Trophoblast cell (in vitro differentiated cells and primary cell): ENCODE measurements around the gene SPPL2C.

Source experiments
- DNase-seq, 2 donors: peaks; one replicate each; pipeline ENCODE4 v3.0.0-alpha.2; 2016
- H2AFZ ChIP-seq: 2 replicates; pipeline ENCODE4 v1.6.1; 2013; ENCODE audit warnings: low read length, moderate library complexity, mild to moderate bottlenecking; ENCODE audit not compliant: insufficient read depth, poor library complexity
- H2AK5ac ChIP-seq: 2 replicates; pipeline ENCODE4 v1.6.1; 2013; ENCODE audit warnings: mild to moderate bottlenecking, low read length
- H2BK120ac ChIP-seq: 2 replicates; pipeline ENCODE4 v1.6.1; 2013; ENCODE audit warnings: low read length, mild to moderate bottlenecking, moderate library complexity; ENCODE audit not compliant: insufficient read depth, poor library complexity
- H2BK12ac ChIP-seq: 2 replicates; pipeline ENCODE4 v1.6.1; 2013; ENCODE audit warnings: mild to moderate bottlenecking, low read length, moderate library complexity
- H2BK5ac ChIP-seq: 2 replicates; pipeline ENCODE4 v1.6.1; 2013; ENCODE audit warnings: low read length, low read depth, moderate library complexity, mild to moderate bottlenecking; ENCODE audit not compliant: poor library complexity
- H3K14ac ChIP-seq: 2 replicates; pipeline ENCODE4 v1.6.1; 2013; ENCODE audit warnings: mild to moderate bottlenecking, low read length
- H3K18ac ChIP-seq: 2 replicates; pipeline ENCODE4 v1.6.1; 2013; ENCODE audit warnings: mild to moderate bottlenecking, low read length
- H3K23ac ChIP-seq: 2 replicates; pipeline ENCODE4 v1.6.1; 2013; ENCODE audit warnings: low read length
- H3K27ac ChIP-seq: 2 replicates; pipeline ENCODE4 v1.5.1; 2013; ENCODE audit warnings: low read depth, mild to moderate bottlenecking, inconsistent platforms, low read length, moderate library complexity
- H3K27me3 ChIP-seq: 2 replicates; pipeline ENCODE4 v1.6.1; 2013; ENCODE audit warnings: inconsistent platforms, mild to moderate bottlenecking, low read length, moderate library complexity; ENCODE audit not compliant: insufficient read depth
- H3K36me3 ChIP-seq, 2 experiments: 1 replicate in 1 of 2; 2 replicates in 1 of 2; pipeline ENCODE4 v1.6.1; 2013; ENCODE audit warnings: low read length in 2 of 2, mild to moderate bottlenecking in 2 of 2, moderate library complexity in 1 of 2; ENCODE audit not compliant: insufficient read depth in 2 of 2, control insufficient read depth in 1 of 2
- H3K4ac ChIP-seq: 2 replicates; pipeline ENCODE4 v1.6.1; 2013; ENCODE audit warnings: low read depth, mild to moderate bottlenecking, low read length, moderate library complexity
- H3K4me1 ChIP-seq, 2 experiments: 1 replicate in 1 of 2; 2 replicates in 1 of 2; pipeline ENCODE4 v1.6.1; 2013; ENCODE audit warnings: low read length in 2 of 2, mild to moderate bottlenecking in 2 of 2, moderate library complexity in 1 of 2; ENCODE audit not compliant: insufficient read depth in 2 of 2, control insufficient read depth in 1 of 2
- H3K4me2 ChIP-seq: 2 replicates; pipeline ENCODE4 v1.6.1; 2013; ENCODE audit warnings: inconsistent platforms, mild to moderate bottlenecking, low read length, moderate library complexity
- H3K4me3 ChIP-seq: 2 replicates; pipeline ENCODE4 v1.5.1; 2013; ENCODE audit warnings: mild to moderate bottlenecking, low read depth, low read length, inconsistent platforms
- H3K79me1 ChIP-seq: one replicate; pipeline ENCODE4 v1.6.1; 2013; ENCODE audit warnings: low read length
- H3K79me2 ChIP-seq: 2 replicates; pipeline ENCODE4 v1.6.1; 2013; ENCODE audit warnings: low read length, mild to moderate bottlenecking; ENCODE audit not compliant: control insufficient read depth, insufficient read depth, poor library complexity
- H3K9ac ChIP-seq: 2 replicates; pipeline ENCODE4 v1.6.1; 2013; ENCODE audit warnings: mild to moderate bottlenecking, low read length
- H3K9me3 ChIP-seq: 2 replicates; pipeline ENCODE4 v1.6.1; 2013; ENCODE audit warnings: low read depth, mild to moderate bottlenecking, control low read depth, inconsistent platforms, low read length; ENCODE audit not compliant: insufficient read depth
- H4K12ac ChIP-seq: 2 replicates; pipeline ENCODE4 v1.6.1; 2013; ENCODE audit warnings: low read depth, mild to moderate bottlenecking, low read length, moderate library complexity
- H4K8ac ChIP-seq: 2 replicates; pipeline ENCODE4 v1.6.1; 2013; ENCODE audit warnings: low read depth, mild to moderate bottlenecking, low read length, moderate library complexity
- H4K91ac ChIP-seq: one replicate; pipeline ENCODE4 v1.6.1; 2013; ENCODE audit warnings: low read depth, mild to moderate bottlenecking, low read length, moderate library complexity
- WGBS: extraction: QIAGEN DNeasy Blood & Tissue Kit; methylation state at CpG from one replicate; pipeline ENCODE4 v1.1.7; 2013; ENCODE audit warnings: missing lambda C conversion rate; ENCODE audit not compliant: insufficient read length, insufficient coverage; ENCODE audit errors: extremely low coverage; 5-methylcytosine and 5-hydroxymethylcytosine counted together

SPPL2C gene

GRCh38 chr17:45888392-45888791, 43.7 kb downstream of the SPPL2C start:
- Histone ChIP-seq H2BK120ac (no peak overlapping the region), H3K79me1 (no peaks in the 10 kb centered on the region), H3K9me3 (no peaks in the 10 kb centered on the region), H3K4ac (no peak overlapping the region), H3K4me2 (no peak overlapping the region), H3K79me2 (no peaks in the 10 kb centered on the region), H3K14ac (no peak overlapping the region), H2AFZ (no peak overlapping the region), H3K27ac (no peak overlapping the region), H3K27me3 (no peaks in the 10 kb centered on the region), H3K4me1 (no peaks in the 10 kb centered on the region), H4K91ac (no peak overlapping the region), H4K12ac (no peak overlapping the region), H3K36me3 (no peaks in the 10 kb centered on the region), H2BK5ac (no peak overlapping the region), H2BK12ac (no peak overlapping the region), H3K4me3 (no peak overlapping the region), H3K23ac (no peak overlapping the region), H4K8ac (no peak overlapping the region), H3K18ac (no peak overlapping the region), H3K9ac (no peak overlapping the region), H2AK5ac (no peak overlapping the region)
- no CpG with 5 or more reads among the region's 5 CpGs for WGBS
- no peak for DNase-seq

DNA sequence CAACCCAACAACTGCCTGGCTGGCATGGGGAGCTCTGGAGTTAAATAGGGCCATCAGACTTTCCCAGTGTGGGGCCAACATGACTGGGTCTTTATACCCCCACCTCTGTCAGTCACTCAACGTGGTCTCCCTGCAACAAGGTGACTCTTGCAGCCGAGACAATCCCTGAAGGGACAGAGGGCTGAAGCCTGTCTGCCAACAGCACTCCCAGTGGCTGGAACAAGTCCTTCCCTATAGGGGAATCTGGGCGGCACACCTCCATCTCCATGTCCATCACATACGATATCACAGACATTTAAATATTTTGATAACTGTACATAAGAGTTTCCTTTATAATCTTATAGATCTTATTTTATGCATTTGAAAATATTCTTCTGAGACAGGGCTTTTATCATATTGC, 44.9 kb downstream of the SPPL2C start:
- no peak overlapping the region for H2BK5ac ChIP-seq
- no peak overlapping the region for H3K4me2 ChIP-seq
- peaks cover 0 to under 1% of the 10 kb centered on the region in 2 experiments for H3K4me1 ChIP-seq
- no peaks in the 10 kb centered on the region for H3K36me3 ChIP-seq
- no peak overlapping the region for H3K4me3 ChIP-seq
- no peak overlapping the region for H3K14ac ChIP-seq
- H2AFZ ChIP-seq = no peak overlapping the region
- peaks cover 2% of the 10 kb centered on the region for H3K27me3 ChIP-seq
- no peak overlapping the region for H3K27ac ChIP-seq
- no peaks in the 10 kb centered on the region for H3K9me3 ChIP-seq
- peaks cover 5% of the 10 kb centered on the region for H3K79me1 ChIP-seq
- no peak overlapping the region for H3K4ac ChIP-seq
- H4K91ac ChIP-seq = no peak overlapping the region
- no peak overlapping the region for H2BK120ac ChIP-seq
- no peak overlapping the region for H2BK12ac ChIP-seq
- H2AK5ac ChIP-seq = no peak overlapping the region
- no peak overlapping the region for H3K9ac ChIP-seq
- H3K18ac ChIP-seq = no peak overlapping the region
- H4K12ac ChIP-seq = no peak overlapping the region
- H4K8ac ChIP-seq = no peak overlapping the region
- H3K79me2 ChIP-seq = peaks cover 2% of the 10 kb centered on the region
- WGBS = no CpG with 5 or more reads among the region's 4 CpGs
- DNase-seq = no peak
- no peak overlapping the region for H3K23ac ChIP-seq

GRCh38 chr17:45893725-45894021, 49.0 kb downstream of the SPPL2C start:
- no peak for DNase-seq
- peak overlapping the region; percentile 67 for H2AFZ ChIP-seq
- peak overlapping the region; percentile 83 for H4K91ac ChIP-seq
- H3K23ac ChIP-seq = no peak overlapping the region
- no peak overlapping the region for H2BK12ac ChIP-seq
- no peak overlapping the region for H2BK5ac ChIP-seq
- peak overlapping the region; percentile 80 for H3K4me2 ChIP-seq
- no CpG with 5 or more reads among the region's 7 CpGs for WGBS
- peaks cover 2% of the 10 kb centered on the region for H3K79me2 ChIP-seq
- no peak overlapping the region for H3K4me3 ChIP-seq
- no peak overlapping the region for H3K18ac ChIP-seq
- peak overlapping the region; percentile 75 for H3K9ac ChIP-seq
- H3K14ac ChIP-seq = peak overlapping the region; percentile 64
- H3K36me3 ChIP-seq = no peaks in the 10 kb centered on the region
- H3K27ac ChIP-seq = no peak overlapping the region
- H3K9me3 ChIP-seq = peaks cover 5% of the 10 kb centered on the region
- H4K12ac ChIP-seq = peak overlapping the region; percentile 91
- no peak overlapping the region for H2AK5ac ChIP-seq
- H3K4me1 ChIP-seq = peaks cover 3 to 13% of the 10 kb centered on the region in 2 experiments
- H3K4ac ChIP-seq = no peak overlapping the region
- peaks cover 38% of the 10 kb centered on the region for H3K27me3 ChIP-seq
- H2BK120ac ChIP-seq = peak overlapping the region; percentile 41
- peak overlapping the region; percentile 92 for H4K8ac ChIP-seq
- H3K79me1 ChIP-seq = peaks cover 5% of the 10 kb centered on the region

GRCh38 chr17:45894022-45894784, 49.5 kb downstream of the SPPL2C start, which contains the start of gene MAPT:
Gene MAPT, plus strand, starts transcription at chr17:45894554. Its CDS starts 67,784 bp downstream, at chr17:45962338.
- H4K12ac ChIP-seq = peak within 1 kb of the TSS; percentile 91
- no peak within 1 kb of the TSS for H3K18ac ChIP-seq
- peak; percentile 92 to 97 for DNase-seq
- H2AK5ac ChIP-seq = no peak within 1 kb of the TSS
- H2AFZ ChIP-seq = peak within 1 kb of the TSS; percentile 70
- peaks cover 5% of the 10 kb centered on the region for H3K9me3 ChIP-seq
- no peak within 1 kb of the TSS for H3K27ac ChIP-seq
- H3K14ac ChIP-seq = peak within 1 kb of the TSS; percentile 64
- peak within 1 kb of the TSS; percentile 41 for H2BK120ac ChIP-seq
- H3K4ac ChIP-seq = peak within 1 kb of the TSS; percentile 30
- H3K9ac ChIP-seq = peak within 1 kb of the TSS; percentile 75
- H3K36me3 ChIP-seq = no peaks in the 10 kb centered on the region
- no peak within 1 kb of the TSS for H2BK5ac ChIP-seq
- no peak within 1 kb of the TSS for H3K23ac ChIP-seq
- no CpG with 5 or more reads among the region's 97 CpGs for WGBS
- peaks cover 3 to 13% of the 10 kb centered on the region in 2 experiments for H3K4me1 ChIP-seq
- H4K8ac ChIP-seq = peak within 1 kb of the TSS; percentile 92
- peaks cover 38% of the 10 kb centered on the region for H3K27me3 ChIP-seq
- peak within 1 kb of the TSS; percentile 83 for H4K91ac ChIP-seq
- H3K4me2 ChIP-seq = peak within 1 kb of the TSS; percentile 97
- H2BK12ac ChIP-seq = no peak within 1 kb of the TSS
- peak within 1 kb of the TSS; percentile 72 for H3K4me3 ChIP-seq
- peaks cover 5% of the 10 kb centered on the region for H3K79me1 ChIP-seq
- H3K79me2 ChIP-seq = peaks cover 2% of the 10 kb centered on the region
